GM13977 (cell line): ENCODE results near the gene FUT7.

Experiments used
- DNase-seq: peaks from one replicate; pipeline ENCODE4 v3.0.0; 2012; ENCODE audit warnings: low spot score
- in situ Hi-C: fragments of 300-500 bp; cut with MboI; formaldehyde crosslinking; loops from one replicate; pipeline ENCODE4 v1.12.0; 2022; ENCODE audit warnings: low sequenced_read_pairs, low pct_unique_long_range_greater_than_20kb, mixed read lengths, inconsistent platforms; ENCODE audit not compliant: unreplicated experiment
- TF ChIP-seq, protein P1 (sequence below): IDR thresholded peaks from 2 replicates; pipeline ENCODE4 v1.5.1; 2012; ENCODE audit warnings: mild to moderate bottlenecking, control low read depth; ENCODE audit not compliant: insufficient read depth; ENCODE audit errors: extremely low read depth, missing control alignments

The FUT7 gene

DNA sequence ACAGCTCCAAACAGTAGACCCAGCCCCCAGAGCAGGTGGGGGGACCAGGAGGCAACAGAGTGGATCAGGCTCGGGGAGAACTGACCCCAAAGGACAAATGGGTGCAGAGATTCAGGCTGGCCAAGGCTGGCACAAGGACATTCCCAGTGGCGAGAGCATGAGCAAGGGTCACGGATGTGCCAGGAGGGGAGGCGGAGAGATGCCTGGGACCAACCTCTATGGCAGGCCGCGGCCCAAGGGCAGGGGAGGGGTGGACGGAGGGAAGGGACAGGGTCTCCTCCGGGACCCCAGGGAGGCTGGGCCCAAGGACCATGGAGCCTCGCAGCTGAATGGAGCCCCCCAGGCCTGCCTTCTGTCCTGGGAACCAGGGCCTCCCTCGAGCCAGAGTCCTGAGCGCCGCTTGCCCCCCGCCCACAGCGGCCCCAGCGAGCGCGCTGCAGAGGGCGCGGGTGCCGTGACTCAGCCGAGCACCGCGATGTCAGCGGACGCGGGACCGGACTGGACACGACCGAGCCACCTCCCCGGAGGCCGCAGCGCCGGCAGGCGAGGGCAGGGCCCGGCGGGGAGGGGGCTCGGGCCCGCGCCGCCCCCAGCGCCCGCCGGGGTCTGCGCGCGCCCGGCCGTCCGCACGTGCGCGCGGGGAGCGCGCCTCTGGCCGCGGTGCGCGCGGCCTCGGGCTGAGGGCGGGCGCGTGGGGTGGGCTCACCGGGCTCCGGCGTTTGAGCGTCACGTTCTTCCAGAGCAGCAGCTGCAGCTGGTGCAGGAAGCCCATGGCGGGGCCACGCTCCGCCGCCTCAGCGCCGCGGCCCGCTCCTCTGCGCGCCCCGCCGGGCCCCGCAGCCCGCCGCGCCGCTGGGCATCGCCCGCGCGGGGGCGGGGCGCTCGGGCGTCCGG lies 4.3 kb downstream of the FUT7 start, which contains the start of gene ABCA2:
Gene ABCA2, minus strand, starts transcription at position 869 of the 894 bp plus-strand sequence. Its CDS starts 97 bp downstream, at position 772.
- TF ChIP-seq, protein P1, sequence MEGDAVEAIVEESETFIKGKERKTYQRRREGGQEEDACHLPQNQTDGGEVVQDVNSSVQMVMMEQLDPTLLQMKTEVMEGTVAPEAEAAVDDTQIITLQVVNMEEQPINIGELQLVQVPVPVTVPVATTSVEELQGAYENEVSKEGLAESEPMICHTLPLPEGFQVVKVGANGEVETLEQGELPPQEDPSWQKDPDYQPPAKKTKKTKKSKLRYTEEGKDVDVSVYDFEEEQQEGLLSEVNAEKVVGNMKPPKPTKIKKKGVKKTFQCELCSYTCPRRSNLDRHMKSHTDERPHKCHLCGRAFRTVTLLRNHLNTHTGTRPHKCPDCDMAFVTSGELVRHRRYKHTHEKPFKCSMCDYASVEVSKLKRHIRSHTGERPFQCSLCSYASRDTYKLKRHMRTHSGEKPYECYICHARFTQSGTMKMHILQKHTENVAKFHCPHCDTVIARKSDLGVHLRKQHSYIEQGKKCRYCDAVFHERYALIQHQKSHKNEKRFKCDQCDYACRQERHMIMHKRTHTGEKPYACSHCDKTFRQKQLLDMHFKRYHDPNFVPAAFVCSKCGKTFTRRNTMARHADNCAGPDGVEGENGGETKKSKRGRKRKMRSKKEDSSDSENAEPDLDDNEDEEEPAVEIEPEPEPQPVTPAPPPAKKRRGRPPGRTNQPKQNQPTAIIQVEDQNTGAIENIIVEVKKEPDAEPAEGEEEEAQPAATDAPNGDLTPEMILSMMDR: no peak
- DNase-seq: no peak
- in situ Hi-C loops: no loop called here

DNA sequence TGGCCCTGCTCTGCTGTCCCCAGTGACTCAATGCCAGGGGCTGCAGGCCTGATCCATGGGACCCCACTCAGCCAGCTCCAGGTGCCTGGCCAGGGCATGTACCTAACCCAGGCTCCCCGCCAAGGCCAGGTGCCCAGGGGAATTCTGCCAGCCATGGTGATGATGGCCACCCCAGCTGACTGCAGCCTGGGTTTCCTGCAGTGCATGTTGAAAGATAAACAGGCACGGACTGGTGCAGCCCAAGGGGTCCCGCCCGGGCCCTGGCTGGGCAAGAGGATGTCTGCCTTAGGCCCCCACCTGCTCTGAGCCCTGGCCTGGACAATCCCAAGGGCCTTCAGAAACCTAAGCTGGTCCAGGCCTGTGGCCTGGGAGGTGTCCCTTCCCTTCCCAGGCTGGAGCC lies 5.1 kb downstream of the FUT7 start:
- in situ Hi-C loops: no loop called here
- no peak for DNase-seq

DNA sequence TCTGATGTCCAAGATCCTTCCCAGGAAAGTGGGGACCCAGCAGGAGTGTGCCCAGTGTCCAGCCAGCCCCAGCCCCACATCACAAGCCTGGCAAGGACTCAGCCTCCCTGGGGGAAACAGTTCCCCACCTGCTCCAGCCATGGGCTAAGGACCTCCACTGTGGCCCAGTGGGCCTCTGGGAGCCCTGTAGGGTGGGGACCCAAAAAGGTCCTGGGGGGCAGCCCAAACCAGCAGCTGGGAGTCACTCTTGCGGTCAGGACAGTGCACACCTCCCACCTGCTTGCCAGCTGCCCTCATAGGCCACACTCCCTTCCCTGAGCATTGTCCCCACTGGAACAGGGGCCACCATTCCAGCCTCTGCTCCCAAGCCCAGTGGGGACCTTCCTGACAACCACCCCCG lies 5.5 kb downstream of the FUT7 start:
- in situ Hi-C loops: no loop called here
- no peak for DNase-seq
- TF ChIP-seq, protein P1: no peak

More for the DNA sequence above, 5.1 kb downstream of the FUT7 start:
- TF ChIP-seq, protein P1: no peak

DNA sequence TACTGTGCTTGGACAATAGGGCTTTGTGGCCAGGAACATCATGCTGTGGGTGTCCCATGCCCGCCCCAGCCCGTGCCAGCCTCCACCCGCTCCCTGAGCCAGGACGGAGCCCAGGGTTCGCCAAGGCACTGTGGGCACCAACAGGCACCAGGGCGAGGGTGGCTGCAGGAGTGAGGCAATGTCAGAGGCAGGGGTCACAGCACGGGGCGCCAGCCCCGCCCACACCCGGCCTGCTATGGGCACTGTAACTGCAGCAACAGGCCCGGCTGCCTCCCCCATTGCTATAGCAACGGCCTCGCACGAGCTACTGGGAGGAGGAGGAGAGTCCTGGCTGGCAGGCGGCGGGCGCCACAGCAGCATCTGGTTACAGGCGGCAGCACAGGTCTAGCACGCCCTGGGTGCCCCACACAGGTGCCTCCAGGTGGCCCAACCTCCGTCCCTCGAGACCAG lies 6.3 kb downstream of the FUT7 start:
- DNase-seq: no peak
- in situ Hi-C loops: no loop called here
- TF ChIP-seq, protein P1: no peak

DNA sequence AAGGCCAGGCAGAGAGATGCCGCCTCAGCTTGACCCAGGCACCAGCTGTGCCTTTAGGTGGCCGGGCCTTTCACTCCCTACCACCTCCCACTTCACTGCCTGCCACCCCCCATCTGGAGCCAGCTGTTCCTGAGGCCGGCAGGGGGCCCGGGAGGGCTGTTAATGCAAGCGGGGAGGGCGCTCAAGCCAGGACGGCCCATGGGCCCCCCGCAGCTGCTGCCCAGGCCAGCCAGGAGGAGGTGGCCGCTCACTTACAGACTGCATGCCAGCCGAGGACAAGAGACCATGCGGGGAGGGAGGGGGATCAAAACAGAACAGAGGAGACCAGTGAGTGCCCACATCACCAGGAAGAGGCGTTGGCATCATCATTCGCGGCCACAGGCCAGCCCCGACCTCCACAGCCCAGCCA lies 8.3 kb downstream of the FUT7 start:
- TF ChIP-seq, protein P1: no peak
- in situ Hi-C loops: no loop called here
- no peak for DNase-seq

DNA sequence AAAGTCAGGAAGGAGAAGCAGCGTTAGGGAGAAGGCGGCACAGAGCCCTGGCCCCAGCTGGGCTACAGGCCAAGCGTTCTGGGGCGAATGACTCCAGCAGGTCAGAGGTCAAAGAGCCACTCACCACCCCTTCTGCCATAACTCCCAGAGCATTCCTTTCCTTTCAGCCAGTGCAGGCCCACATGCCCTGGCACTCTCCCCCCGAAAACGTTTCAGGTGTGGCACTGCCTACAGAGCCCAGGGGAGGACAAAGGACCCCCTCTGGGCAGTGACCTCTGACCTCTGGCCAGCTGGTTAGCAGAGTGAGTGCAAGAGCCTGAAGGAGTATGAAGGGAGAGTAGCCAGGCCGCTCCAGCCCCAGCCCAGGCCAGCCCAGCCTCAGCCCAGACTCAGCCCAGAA lies 8.7 kb downstream of the FUT7 start:
- TF ChIP-seq, protein P1: no peak
- in situ Hi-C loops: no loop called here
- no peak for DNase-seq
